GM21825 (cell line): ENCODE measurements around the gene DGLUCY.
A peak's percentile ranks its signal among the peaks of the same experiment; 100 is the strongest.
"Not testable (repeated sequence)": the region's sequence is repeated elsewhere in the genome, so short reads cannot be mapped to it uniquely, and the experiment has no call there.

Source experiments
- ATAC-seq: cut with Tn5 transposase; IDR thresholded peaks from one replicate; pipeline ENCODE4 v1.9.1; 2021; ENCODE audit warnings: mild to moderate bottlenecking, moderate library complexity; ENCODE audit not compliant: unreplicated experiment

DGLUCY gene

GRCh38 chr14:91204657-91205056 is 90.8 kb downstream of the DGLUCY start:
- ATAC-seq, result no peak

DNA sequence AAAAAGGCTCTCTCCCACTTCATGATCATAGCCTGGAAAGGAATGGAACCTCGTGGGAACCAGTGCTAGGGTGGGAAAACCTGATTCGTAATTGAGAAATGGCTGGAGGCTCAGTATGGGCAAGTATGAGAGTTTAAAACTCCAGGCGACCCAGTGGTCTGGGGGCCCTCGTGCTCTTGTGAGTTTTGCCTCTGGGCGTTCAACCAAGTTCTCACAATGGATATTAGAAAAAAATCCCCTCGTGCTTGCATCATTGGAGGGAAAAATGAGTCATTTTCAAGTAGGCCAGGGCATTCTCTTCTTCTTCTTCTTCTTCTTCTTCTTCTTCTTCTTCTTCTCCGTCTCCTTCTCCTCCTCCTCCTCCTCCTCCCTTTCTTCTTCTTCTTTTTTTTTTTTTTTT is 91.6 kb downstream of the DGLUCY start:
- ATAC-seq, result no peak

- no peak for ATAC-seq
Measured at GRCh38 chr14:91207008-91207407, 93.1 kb downstream of the DGLUCY start.

DNA sequence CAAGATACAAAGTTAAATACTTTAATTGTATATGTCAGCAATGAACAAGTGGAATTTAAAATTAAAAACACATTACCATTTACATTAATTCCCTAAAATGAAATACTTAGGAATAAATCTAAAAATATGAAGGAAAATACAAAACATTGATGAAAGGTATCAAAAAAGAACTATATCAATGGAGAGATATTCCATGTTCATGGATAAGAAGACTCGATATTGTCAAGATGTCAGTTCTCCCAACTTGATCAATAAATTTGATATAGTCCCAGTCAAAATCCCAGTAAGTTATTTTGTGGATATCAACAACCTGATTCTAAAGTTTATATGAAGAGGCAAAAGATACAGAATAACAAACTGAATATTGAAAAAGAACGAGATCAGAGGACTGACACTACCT is 97.1 kb downstream of the DGLUCY start:
- no peak for ATAC-seq

- ATAC-seq, result no peak
Measured at GRCh38 chr14:91214306-91214705, 100.4 kb downstream of the DGLUCY start.

DNA sequence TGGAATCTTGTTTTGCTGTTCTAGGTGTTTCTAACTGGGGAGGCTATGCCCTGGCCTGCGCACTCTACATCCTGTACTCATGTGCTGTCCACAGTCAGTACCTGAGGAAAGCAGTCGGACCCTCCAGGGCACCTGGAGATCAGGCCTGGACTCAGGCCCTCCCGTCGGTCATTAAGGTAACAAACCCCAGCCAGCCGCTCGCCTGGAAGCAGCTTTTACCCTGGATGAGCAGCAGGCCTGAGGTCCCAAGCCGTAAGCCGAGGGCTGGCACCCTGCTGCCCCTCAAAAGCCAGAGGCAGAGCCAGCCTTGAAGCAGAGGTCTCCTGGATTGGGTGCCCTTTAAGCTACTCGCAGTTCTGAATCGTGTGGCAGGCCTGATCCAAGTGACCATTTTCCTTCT is 101.5 kb downstream of the DGLUCY start:
- no peak for ATAC-seq

- ATAC-seq, result no peak
Measured at GRCh38 chr14:91216731-91217226, 102.9 kb downstream of the DGLUCY start.

DNA sequence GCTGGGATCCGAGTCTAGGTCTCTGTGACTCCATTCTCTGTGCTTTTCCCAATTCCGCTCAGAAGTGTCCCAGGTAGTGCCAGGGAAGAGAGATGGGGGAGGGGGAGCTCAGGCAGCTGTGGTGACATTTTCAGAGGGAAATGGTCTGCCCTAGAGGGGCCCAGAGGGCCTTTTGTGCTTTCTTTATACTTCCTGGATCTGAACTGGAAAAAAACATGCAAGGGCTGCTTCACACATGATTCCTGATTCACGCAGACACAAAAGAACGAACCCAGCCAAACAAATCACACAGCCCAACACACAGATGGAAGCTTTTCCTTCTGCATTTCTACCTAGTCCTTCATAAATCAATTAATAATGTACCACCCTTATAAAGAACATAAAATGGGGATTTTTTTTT is 104.1 kb downstream of the DGLUCY start:
- no peak for ATAC-seq

DNA sequence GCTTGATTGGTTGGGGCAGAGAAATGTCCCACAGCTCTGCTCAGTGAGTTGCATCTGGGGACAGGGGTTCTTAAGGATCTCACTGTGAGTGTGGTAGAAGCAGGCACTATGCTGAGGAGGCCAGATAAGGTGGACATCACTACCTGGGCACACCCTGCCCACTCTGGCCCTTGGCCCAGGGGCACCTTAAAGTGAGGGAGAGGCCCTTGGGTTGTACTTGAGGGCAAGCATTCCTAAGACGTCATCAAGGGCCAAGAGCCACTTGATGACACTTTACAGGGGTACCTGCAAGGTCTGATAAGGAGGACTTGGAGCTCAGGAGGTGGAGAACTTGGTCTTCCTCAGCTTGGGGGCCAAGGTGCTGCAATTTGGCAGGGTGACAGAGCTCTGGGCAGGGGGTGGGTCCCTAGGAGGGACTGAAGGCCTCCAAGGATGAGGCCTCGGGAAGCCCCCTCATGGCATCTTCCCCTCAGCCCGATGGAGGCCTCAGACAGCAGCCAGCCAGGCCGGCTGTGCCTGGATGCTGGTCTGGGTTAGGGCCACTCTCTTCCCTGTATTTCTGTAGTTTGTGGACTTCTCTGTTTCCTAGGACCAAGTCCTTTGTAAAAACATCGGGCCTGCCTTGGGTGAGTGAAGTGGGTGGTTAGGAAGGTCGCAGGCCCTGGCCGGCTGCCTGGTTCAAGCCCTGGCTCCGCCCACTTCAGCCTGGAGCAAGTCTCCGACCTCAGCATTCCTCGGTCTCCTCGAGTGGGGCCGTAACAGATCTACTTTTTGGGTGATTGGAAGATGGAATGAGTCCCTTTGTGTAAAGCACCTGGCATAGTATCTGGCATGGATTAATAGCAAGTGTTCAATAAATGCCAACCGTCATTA is 105.9 kb downstream of the DGLUCY start:
- ATAC-seq, result no peak

DNA sequence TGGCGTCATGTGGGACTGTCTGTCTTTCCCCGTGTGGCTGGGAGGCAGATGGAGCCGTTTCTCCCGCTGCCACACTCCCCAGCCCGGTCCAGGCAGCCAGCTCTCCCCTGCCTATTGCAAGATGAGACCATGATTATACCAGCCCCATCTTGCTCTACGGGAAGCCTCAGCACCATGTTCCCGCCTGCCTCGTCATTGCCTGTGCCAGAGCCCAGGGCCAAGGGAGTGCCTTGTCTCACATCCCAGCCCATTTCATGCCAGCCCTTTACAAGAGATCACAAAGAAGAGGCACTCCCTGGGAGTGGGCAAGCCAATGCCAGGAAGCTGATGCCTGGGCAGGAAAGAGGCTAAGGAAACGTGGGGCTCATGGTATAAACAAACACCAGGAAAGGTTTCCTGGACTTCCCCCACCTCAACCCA is 106.7 kb downstream of the DGLUCY start:
- no peak for ATAC-seq

- no peak for ATAC-seq
Measured at GRCh38 chr14:91221270-91221669, 107.4 kb downstream of the DGLUCY start.

GRCh38 chr14:91223028-91223783 is 109.3 kb downstream of the DGLUCY start:
- no peak for ATAC-seq

DNA sequence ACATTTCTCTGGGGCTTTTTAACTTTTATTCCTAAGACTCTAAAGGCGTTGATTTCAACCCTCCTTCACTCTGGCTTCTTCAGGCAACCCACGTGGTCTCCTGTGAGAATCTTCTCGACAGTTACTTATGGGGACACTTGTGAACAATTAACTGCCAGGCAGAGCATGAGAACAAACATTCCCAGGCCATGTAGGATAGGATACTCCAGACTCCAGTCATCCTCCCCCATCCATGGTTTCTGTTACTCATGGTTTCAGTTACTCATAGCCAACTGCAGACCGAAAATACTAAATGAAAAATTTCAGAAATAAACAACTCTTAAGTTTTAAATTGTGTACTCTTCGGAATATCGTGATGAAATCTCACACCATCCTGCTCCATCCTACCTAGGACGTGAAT is 111.2 kb downstream of the DGLUCY start:
- ATAC-seq, result no peak

DNA sequence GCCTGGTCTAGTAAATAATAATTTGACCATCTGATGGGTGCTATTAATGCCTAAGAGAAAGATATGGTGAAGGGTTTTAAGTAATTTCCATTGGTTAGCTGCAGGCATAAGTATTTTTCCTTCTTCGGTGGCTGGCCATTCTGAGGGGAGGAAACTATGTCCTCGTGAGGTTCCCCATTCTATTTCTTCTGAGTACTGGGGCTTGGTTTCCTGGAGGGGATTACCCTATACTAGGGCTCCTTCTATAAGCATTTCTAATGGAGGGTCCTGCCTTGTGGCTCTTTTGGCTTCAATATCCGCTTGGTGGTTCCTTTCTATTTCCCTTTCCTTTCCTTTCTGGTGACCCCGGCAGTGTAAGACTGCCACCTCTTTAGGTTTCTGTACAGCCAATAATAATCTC is 112.5 kb downstream of the DGLUCY start:
- not testable (repeated sequence) for ATAC-seq

GRCh38 chr14:91227183-91227628 is 113.3 kb downstream of the DGLUCY start:
- ATAC-seq, result no peak

GRCh38 chr14:91228112-91229004 is 114.5 kb downstream of the DGLUCY start:
- peak; percentile 83 for ATAC-seq

GRCh38 chr14:91229005-91229382 is 115.1 kb downstream of the DGLUCY start:
- peak; percentile 4 for ATAC-seq

DNA sequence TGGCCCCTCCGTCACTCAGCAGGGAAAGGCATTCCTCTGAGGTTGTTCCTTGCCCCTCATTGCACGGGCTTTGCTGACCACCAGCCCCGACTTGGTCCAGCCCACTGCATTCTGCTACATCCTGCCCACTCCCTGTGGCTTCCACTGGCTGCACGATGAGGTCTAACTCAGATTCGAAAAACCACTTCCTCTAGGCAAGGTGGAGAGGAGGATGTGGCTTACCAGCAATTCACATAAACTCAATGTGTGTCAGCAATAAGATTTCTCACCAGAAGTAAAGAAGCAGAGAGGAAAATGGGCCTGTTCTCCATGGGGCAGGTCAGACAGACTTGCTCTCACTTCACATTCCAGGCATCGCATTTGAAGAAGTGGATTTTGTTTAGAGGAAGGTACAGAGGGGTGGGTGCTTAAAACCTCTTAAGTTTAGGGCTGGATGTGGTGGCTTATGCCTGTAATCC is 115.9 kb downstream of the DGLUCY start:
- peak; percentile 65 for ATAC-seq

DNA sequence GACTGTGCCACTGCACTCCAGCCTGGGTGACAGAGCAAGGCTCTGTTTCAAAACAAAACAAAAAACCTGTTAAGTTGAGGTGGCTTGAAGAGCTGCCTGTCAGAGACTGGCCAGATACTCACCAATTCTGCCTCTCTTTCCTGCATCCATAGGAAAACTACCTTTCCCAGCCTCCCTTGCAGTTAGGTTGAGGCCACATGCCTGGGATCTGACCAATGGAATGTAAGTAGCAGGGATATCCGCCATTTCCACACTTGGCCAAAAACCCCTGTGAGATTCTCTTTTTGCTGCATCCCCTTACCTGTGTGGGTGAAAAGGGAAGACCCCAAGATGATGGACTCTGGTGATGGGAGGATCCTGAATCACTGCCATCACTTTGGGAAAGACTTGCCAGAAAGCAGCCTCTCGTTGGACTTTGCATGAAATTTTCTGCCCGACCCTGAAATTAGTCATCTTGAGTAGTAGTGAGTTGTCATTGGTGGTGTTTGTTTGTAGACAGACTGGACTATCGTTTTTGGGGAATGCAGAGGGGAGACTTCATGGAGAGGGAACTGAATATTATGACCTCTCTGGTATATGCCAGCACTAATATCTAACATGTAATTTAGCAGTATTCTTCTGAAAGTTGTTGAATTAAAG is 116.6 kb downstream of the DGLUCY start:
- no peak for ATAC-seq

DNA sequence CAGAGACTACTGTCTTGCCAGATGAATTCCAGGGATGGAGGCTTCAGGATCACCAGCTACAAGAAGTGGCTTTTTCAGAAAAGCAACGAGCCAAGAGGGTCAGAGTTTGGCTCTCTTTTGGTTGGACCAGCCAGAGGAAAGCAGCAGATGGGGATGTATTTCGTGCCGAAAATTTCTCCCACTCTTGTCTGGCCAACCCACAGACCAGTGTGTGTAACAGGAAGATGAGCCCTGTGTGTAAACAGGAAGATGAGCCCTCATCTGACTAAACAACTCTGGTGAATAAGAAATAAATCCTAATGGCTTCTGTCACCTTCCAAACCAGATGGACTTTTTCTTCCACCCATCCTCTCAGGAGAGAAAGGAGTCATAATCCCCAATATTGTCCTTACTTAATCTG is 117.6 kb downstream of the DGLUCY start:
- no peak for ATAC-seq
